Esophagus squamous epithelium (tissue), 5 donors: ENCODE measurements around the gene KMT5C. TPM values are rescaled to one million over a fixed set of nuclear protein-coding genes. Genes with fewer than 3 reads are reported as not detected.
A peak's percentile ranks its signal among the peaks of the same experiment; 100 is the strongest.

Source experiments
- DNase-seq: peaks from one replicate; lab custom pipeline; 2025; lab: John Stamatoyannopoulos, UW
- H3K27ac ChIP-seq, 4 donors: fragments of 200-600 bp; sonication (generic); one replicate each; pipeline ENCODE4 v1.5.1; 2016 to 2019; ENCODE audit warnings: mild to moderate bottlenecking in 1 of 4
- H3K27me3 ChIP-seq, 4 donors: fragments of 200-600 bp; sonication (generic); 1 replicate in 3 of 4; 2 replicates in 1 of 4; pipeline versions ENCODE4 v1.5.1 to v1.6.0; 2017 to 2021; ENCODE audit warnings: antibody characterized with exemption in 1 of 4
- H3K36me3 ChIP-seq, 3 donors: fragments of 200-600 bp; sonication (generic); one replicate each; pipeline ENCODE4 v1.5.1; 2016 to 2019
- H3K4me1 ChIP-seq, 3 donors: fragments of 200-600 bp; sonication (generic); one replicate each; pipeline ENCODE4 v1.5.1; 2017 to 2019
- H3K4me3 ChIP-seq, 4 donors: fragments of 200-600 bp; sonication (generic); 1 replicate in 3 of 4; 2 replicates in 1 of 4; pipeline ENCODE4 v1.5.1; 2016 to 2019; ENCODE audit warnings: mild to moderate bottlenecking in 2 of 4, moderate library complexity in 1 of 4
- H3K9me3 ChIP-seq, 3 donors: fragments of 200-600 bp; sonication (generic); one replicate each; pipeline ENCODE4 v1.5.1; 2016 to 2019
- POLR2A ChIP-seq, 4 donors: fragments of 450-650 bp; IDR thresholded peaks; one replicate each; pipeline ENCODE4 v1.6.1; 2017; ENCODE audit warnings: antibody characterized with exemption in 4 of 4, mild to moderate bottlenecking in 4 of 4, moderate library complexity in 3 of 4
- WGBS, 2 donors: methylation state at CpG; one replicate each; pipeline ENCODE4 v1.1.5; 2018; 5-methylcytosine and 5-hydroxymethylcytosine counted together
- intact Hi-C: fragments of 100-400 bp; cut with DNase I; formaldehyde crosslinking; loops from one replicate; pipeline ENCODE4 v1.15.0; 2022
- total RNA-seq, 4 donors: library from RNA; depleted of rRNA; stranded (reverse); fragments of >200 nt; gene quantifications; one replicate each; pipeline ENCODE4 v1.1.0, GENCODE V29; 2016
- TF ChIP-seq, protein P1 (sequence below), 6 experiments: fragments of 450-650 bp in 4 of 6; fragments of 200-600 bp in 2 of 6; sonication (generic) in 2 of 6; IDR thresholded peaks; one replicate each; pipeline ENCODE4 v1.5.1; 2016 to 2019; ENCODE audit warnings: antibody characterized with exemption in 6 of 6, mild to moderate bottlenecking in 4 of 6, moderate library complexity in 4 of 6
- donor health status: DM: yes; HTN: yes; CAD: no.

Gene KMT5C
- total RNA-seq, 4 donors from 2014 or later, result 5.3 to 9.9 (median 8.2) TPM

DNA sequence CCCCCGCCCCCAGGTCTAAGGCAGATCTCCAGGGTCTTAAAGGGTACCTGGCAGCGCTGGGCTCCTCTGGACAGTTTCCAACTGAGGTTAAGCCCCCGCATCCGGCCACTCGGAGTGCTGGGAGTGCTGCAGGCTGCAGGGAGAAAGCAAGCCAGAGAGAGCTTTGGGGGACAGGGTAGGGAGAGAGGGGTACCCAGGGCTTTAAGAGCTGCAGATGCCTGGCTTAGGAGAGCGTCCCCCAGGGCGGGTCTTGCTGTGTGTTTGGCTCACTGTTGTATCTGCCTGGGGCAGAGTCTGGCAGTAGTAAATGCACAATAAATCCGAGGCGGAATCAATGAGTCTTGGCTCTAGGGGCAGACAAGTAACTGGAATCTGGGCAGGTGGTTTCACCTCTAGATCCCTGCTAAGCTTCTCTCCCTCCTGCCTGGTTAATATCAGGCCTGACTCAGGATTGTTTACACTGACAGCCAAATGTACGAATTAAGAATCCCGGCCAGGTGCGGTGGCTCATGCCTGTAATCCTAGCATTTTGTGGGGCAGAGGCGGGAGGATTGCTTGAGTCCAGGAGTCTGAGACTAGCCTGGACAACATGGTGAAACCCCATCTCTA lies 15.6 kb downstream of the KMT5C start:
- DNase-seq, result no peak

DNA sequence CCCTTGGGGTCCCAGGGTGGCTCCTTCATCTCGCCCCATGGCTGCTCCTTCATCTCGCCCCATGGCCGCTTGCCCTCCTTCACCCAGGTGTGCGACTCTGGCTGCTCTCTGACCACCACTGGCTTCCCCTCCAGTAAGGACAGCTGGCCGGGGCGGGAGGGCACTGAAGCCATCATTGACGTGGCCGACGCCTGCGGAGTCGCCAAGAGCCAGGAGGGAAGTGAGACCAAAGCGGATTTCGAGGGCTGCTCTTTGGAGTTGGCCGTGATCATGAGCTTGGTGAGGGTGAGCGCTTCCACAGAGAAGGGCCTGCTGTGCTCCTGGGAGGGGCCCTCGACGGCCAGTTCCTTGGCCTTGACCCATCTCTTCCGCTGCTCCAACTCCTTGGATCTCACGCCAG lies 18.8 kb downstream of the KMT5C start:
- H3K36me3 ChIP-seq, result no peaks in the 10 kb centered on the region
- no peak for DNase-seq
- WGBS, 2 donors, result 75 to 86% methylated on average over 4 to 7 of the region's 19 CpGs
- no peak for TF ChIP-seq POLR2A (IDR thresholded peaks at IDR 0.05)
- TF ChIP-seq, protein P1, sequence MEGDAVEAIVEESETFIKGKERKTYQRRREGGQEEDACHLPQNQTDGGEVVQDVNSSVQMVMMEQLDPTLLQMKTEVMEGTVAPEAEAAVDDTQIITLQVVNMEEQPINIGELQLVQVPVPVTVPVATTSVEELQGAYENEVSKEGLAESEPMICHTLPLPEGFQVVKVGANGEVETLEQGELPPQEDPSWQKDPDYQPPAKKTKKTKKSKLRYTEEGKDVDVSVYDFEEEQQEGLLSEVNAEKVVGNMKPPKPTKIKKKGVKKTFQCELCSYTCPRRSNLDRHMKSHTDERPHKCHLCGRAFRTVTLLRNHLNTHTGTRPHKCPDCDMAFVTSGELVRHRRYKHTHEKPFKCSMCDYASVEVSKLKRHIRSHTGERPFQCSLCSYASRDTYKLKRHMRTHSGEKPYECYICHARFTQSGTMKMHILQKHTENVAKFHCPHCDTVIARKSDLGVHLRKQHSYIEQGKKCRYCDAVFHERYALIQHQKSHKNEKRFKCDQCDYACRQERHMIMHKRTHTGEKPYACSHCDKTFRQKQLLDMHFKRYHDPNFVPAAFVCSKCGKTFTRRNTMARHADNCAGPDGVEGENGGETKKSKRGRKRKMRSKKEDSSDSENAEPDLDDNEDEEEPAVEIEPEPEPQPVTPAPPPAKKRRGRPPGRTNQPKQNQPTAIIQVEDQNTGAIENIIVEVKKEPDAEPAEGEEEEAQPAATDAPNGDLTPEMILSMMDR (IDR thresholded peaks at IDR 0.05), result no peak
- intact Hi-C loops, result no loop called here
- H3K27ac ChIP-seq, result no peak overlapping the region
- H3K27me3 ChIP-seq, result peaks cover 0 to 84% (median 2%) of the 10 kb centered on the region in 4 donors
- peaks cover 15 to 24% (median 16%) of the 10 kb centered on the region in 3 donors for H3K4me1 ChIP-seq
- no peak overlapping the region for H3K4me3 ChIP-seq
- no peaks in the 10 kb centered on the region for H3K9me3 ChIP-seq

More for the DNA sequence above, 15.6 kb downstream of the KMT5C start:
- intact Hi-C loops, result no loop called here
- peaks cover 10 to 85% (median 20%) of the 10 kb centered on the region in 4 donors for H3K27me3 ChIP-seq
- peak overlapping the region in 2 of 4 donors; percentile 44 to 46 for H3K27ac ChIP-seq
- peaks cover 16 to 39% (median 22%) of the 10 kb centered on the region in 3 donors for H3K4me1 ChIP-seq
- H3K4me3 ChIP-seq, result no peak overlapping the region
- H3K9me3 ChIP-seq, result no peaks in the 10 kb centered on the region
- 13 to 30% methylated on average over 7 to 8 of the region's 13 CpGs for WGBS, 2 donors
- no peak for TF ChIP-seq POLR2A (IDR thresholded peaks at IDR 0.05)
- TF ChIP-seq, protein P1 (IDR thresholded peaks at IDR 0.05), result no peak
- no peaks in the 10 kb centered on the region for H3K36me3 ChIP-seq

DNA sequence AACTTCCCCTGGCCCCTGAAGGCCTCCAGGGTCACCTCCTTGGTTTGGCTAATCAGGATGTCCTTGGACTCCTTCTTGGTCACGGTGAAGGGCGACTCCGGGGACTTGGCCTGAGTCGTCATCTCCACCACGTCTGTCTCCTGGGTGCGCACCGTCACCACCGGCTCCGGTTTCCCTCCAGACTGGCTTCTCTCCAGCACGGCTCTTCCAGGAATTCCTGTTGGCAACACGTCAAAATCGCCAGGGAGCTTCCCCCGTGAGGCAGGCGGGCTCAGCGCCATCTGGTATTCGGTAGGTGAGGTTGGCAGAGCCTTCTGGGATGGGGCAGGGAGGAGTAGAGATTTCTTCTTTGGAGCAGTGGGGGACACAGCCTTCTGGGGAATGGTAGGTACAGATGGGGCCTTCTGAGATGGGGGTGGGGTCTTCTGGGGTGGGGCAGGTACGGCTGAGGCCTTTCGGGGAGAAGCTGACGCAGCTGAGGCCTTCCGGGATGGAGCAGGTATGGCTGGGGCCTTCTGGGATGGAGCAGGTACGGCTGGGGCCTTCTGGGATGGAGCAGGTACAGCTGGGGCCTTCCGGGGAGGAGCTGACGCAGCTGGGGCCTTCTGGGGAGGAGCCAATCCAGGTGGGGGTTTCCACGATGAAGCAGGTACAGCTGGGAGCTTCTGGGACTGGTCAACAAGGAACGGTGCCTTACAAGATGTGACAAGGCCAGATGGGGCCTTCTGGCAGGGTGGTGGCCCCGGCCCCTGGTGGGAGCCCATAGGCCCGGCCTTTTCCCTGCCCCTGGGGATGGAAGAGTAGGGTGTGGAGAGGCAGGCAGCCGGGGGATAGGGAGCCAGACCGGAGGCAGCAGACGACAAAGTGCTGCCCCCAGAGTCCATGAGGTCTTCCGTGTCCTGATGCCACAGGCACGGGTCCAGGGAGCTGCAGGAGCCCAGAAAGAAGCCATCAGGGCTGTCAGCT lies 19.6 kb downstream of the KMT5C start:
- Histone ChIP-seq H3K36me3 (no peaks in the 10 kb centered on the region), H3K4me3 (no peak overlapping the region), H3K4me1 (peaks cover 7 to 17% (median 11%) of the 10 kb centered on the region in 3 donors), H3K27me3 (peaks cover 0 to 80% (median 2%) of the 10 kb centered on the region in 4 donors), H3K9me3 (no peaks in the 10 kb centered on the region), H3K27ac (no peak overlapping the region)
- DNase-seq, result no peak
- TF ChIP-seq, protein P1 (IDR thresholded peaks at IDR 0.05), result no peak
- no peak for TF ChIP-seq POLR2A (IDR thresholded peaks at IDR 0.05)
- 60 to 67% methylated on average over 9 to 11 of the region's 32 CpGs for WGBS, 2 donors
- intact Hi-C loops, result no loop called here

DNA sequence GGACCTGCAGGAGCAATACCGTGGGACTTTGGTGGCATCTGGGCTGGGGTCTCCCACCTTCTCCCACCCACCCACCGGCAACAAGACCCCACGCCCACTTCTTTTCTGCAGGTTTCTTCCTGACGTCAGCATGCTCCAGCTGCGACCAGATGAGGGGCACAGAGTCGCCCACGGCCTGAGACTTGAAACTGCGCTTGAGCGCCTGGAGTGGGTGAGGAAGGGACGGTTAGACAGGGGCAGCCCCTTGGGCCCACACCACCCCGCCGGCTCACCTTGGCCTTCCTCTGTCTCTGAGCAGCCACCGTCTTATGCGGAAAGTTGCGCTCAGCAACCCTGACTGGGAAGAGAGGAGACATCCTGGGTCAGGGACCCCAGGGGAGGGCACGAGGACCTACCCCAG lies 21.2 kb downstream of the KMT5C start:
- Histone ChIP-seq H3K27me3 (peaks cover 0 to 76% (median 0%) of the 10 kb centered on the region in 4 donors), H3K27ac (no peak overlapping the region), H3K9me3 (no peaks in the 10 kb centered on the region), H3K4me1 (peaks cover 0 to under 1% (median 0%) of the 10 kb centered on the region in 3 donors), H3K4me3 (no peak overlapping the region), H3K36me3 (no peaks in the 10 kb centered on the region)
- no peak for DNase-seq
- WGBS, 2 donors, result 74 to 80% methylated on average over 2 to 6 of the region's 16 CpGs
- TF ChIP-seq, protein P1 (IDR thresholded peaks at IDR 0.05), result no peak
- no peak for TF ChIP-seq POLR2A (IDR thresholded peaks at IDR 0.05)
- intact Hi-C loops, result no loop called here
